ENCODE measurements around the gene SFMBT2.

The SFMBT2 gene

DNA sequence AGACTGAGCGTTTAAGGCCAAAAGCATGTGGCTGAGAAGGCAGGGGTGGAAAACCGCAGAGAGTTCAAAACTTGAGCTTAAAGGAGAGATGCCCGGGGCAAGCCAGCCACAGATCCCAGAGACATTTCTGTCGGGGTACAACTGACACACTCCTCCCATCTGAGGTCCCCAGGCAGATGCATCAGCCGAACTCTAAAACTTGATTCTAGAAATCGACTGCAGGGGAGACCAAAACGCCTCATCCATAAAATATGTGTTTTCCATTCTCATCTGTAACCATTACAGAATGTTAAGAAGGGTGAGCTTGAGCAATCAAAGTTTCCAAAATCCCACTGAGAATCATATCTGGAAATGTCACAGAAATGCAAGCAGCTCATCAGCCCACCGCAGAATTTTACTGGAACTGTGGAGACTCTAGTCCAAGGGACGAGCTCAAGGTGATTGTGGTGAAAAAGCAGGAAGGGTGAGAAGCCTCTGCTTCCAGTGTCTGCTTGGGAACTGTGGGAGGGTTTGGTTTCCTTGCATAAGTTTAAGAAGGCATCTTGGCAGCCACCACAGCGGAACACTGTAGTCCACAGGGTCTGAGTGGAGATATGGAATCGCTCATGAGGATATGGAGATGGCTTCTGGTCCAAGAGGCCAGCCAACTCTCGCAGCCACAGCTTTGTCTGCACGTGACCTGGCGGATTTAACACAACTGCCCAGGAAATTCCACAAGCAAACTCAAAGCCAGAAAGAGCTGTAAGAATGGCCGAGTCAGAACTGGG is 249.2 kb downstream of the SFMBT2 start:
- in situ Hi-C loops (cut with MboI; ENCODE audit: low sequenced_read_pairs), result no loop called here

DNA sequence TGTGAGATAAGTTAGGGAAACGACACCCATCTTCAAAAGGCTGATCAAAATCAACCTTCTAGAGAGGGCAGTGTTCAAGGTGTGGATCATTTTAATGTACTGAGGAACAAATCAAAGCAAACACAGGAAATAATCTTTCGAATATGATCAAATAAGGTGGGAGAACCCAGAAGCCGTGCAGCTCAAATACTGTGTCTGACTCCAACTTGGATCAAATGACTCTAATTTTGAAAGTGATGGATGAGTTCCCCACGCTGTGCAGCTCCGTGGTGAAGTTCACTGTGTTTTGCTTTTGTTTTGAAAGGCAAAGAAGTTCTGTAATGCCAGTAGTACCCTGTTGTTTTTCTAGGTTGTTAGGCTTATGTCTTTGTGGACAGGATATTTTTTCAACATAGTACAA is 250.9 kb downstream of the SFMBT2 start:
- in situ Hi-C loops (cut with MboI; ENCODE audit: low sequenced_read_pairs), result no loop called here

DNA sequence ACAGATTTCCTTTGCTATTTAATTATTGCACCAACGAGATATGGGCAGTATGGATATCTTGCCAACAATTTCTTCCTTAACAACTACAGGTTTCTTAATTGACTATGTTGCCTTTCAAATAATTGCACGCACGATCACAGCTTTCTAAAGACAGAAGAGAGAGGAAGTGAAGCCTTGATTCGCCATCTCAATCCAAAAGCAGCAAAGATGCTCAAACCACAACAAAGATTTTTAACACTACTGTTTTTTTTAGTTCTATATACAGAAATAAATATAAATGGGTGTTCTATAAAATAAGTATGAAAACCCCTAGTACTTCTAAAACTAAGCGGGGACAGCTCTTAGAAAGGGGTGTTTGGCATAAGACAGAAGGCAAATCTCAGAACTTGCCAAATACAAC is 251.3 kb downstream of the SFMBT2 start:
- in situ Hi-C loops (cut with MboI; ENCODE audit: low sequenced_read_pairs), result no loop called here

DNA sequence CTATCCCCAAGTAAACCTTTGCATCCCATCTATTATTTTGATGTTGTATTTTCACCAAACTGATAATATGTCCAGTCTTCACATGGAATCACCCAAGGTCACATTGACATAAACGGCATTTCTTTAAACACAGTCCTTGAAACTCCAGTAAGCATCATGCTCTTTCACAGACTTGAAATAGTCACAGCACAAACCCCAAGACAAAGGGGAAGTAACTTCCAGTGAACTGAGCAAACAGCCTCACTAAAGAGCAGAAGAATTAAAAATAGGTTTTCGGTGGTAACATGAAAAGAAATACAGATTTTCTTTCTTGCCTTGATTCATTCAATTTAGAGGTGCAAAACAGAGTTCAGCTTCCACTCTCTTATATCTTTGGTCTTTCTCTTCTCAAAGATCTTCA is 253.7 kb downstream of the SFMBT2 start:
- in situ Hi-C loops (cut with MboI; ENCODE audit: low sequenced_read_pairs), result no loop called here

DNA sequence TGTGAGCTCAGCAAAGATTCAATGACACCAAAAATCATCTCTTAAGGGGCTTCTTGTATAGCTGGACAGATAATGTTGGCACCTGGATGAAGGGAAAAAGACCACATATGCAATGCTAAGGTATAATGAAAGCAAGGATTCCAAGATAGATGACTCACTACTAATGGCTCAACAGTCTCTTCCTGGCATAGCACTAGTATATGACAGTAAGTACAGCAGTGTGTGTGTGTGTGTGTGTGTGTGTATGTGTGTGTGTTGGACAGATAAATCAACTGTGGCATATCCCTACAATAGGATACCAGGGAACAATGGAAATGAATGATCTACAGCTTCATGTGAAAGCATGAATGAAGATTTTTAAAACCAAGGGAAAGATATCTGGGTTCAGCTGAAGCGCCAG is 257.1 kb downstream of the SFMBT2 start:
- in situ Hi-C loops (cut with MboI; ENCODE audit: low sequenced_read_pairs), result no loop called here

DNA sequence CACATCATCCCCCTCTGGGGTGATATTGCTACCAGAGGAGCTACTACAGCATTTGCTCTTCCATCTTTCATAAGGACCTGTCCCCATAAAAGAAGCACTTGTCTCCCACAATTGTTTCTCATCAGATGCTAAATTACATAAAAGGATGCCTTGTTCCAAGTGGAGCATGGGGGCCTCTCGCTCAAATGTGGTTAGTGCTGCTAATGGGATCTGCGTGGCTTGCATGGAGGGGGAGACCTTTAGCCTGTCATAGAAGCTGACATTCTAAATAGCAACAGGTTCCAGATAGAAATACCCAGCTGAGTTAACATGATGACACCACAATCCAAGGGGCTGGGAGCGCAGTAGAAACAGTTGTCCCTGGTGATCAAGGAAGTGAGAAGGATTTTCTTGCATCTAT is 257.9 kb downstream of the SFMBT2 start:
- in situ Hi-C loops (cut with MboI; ENCODE audit: low sequenced_read_pairs), result no loop called here

DNA sequence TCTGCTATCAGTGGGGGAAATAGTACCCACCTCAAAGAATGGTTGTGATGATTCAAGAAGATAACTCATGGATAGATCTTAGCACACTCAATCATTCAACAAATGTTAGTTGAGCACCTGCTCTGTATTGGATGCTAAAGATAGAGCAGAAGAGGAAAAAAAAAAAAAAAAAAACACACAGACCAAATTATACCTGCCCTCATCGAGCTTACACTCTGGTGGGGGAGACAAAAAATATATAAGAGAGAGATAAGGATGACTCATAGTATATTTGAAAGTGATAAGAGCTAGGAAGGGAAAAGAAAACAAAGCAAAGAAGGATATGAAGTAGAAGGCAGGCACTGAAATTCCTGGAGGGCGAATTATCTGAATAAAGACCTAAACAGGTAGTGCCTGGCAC is 258.5 kb downstream of the SFMBT2 start:
- in situ Hi-C loops (cut with MboI; ENCODE audit: low sequenced_read_pairs), result no loop called here

DNA sequence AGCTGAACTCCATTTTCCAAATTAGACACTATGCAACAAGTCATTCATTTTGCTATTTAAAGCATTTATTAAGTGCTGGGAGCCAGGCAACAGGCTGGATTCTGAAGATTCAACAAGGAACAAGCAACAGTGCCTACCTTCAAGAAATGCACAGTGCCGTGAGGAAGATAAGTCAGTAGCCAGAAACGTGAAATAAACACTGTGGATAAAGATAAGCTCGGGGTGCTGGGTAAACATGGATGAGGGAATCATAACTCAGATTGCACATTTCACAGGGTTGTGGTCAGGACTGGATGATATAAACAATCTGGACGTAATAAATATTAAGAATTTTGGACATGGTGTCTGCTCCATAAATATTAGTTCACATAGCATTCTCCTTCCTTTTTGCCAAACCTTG is 259.3 kb downstream of the SFMBT2 start:
- in situ Hi-C loops (cut with MboI; ENCODE audit: low sequenced_read_pairs), result no loop called here

DNA sequence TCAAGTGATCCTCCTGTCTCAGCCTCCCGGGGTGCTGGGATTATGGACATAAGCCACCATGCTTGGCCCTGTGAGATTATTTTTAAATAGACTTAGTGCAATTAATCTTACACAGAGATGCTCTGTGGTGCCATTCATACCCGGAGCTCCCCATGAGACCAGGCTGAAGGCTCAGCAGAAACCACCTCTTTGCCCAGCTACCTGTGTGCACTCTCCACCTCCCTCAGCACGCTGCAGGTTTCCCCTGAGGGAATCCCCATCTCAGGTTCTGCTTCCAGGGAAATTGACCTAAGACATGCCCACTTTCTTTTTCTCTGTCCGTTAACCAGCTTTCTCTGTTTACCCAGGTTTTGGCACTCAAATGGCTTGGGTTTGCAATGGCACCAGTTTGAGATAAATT is 260.5 kb downstream of the SFMBT2 start:
- in situ Hi-C loops (cut with MboI; ENCODE audit: low sequenced_read_pairs), result no loop called here

DNA sequence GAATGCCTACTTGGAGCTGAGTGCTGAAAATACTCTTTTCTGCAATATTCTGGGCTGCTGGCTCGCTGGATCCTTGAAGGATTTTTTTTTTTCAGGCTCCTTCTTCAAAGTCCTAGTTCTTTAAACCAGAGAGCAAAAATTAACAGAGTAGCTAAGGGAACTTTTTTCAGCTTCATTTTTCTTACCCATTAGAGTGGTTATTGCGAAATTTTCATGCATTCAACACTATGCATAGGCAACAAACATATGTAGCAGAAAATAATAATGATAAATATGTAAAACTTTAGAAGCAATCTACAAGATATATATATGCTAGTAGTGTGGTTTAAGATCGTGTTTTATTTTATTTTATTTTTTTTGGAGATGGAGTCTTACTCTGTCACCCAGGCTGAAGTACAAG is 264.6 kb downstream of the SFMBT2 start:
- in situ Hi-C loops (cut with MboI; ENCODE audit: low sequenced_read_pairs), result no loop called here

DNA sequence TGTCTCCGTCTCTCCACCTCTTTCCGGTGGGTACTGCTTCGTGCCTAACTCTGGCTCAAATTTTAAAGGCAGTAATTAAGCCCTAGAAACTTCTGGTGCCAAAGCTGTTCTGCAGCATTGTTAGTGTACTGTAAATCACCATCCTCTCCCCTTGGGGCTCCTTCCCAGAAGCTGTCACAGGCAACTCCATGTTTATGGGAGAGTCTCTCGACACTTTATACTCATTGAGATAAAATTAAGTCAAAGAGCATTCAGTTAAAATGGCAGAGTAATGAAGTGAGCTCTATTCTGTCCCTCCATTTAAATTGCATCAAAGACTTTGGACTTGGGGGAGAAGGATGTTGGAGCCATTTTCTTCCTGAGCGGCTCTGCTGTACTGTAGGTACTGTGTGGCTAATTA is 274.8 kb downstream of the SFMBT2 start:
- in situ Hi-C loops (cut with MboI; ENCODE audit: low sequenced_read_pairs), result no loop called here

DNA sequence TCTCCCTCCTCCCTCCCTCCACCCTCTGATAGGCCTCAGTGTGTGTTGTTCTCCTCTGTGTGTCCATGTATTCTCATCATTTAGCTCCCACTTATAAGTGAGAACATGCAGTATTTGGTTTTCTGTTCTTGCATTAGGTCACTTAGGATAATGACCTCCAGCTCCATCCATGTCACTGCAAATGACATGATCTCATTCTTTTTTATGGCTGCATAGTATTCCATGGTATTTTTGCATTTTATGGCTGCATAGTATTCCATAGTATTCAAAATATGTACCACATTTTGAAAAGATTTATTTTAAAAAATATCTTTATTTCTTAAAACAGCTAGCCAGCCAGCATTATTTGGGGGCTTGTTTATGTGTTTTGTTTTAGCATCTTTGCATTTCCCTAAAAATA is 275.6 kb downstream of the SFMBT2 start:
- in situ Hi-C loops (cut with MboI; ENCODE audit: low sequenced_read_pairs), result no loop called here

DNA sequence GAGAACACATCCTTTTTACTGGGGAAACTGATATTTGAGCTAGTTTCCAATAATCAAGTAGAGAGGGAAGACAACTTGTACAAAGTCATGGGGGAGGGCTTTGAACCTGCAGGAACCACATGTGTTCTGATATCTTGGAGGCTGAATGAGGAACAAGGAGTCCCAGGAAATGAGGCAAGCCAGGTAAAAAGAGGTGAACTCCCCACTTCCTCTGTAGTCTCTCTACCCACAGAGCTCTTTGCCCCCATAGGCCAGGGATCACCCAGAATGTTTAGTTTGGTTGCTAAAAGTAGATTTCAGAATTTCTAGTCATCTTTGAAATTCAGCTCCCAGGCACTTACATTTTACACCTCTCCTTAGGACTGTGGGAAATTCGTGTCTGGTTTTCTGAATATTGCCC is 276.4 kb downstream of the SFMBT2 start:
- in situ Hi-C loops (cut with MboI; ENCODE audit: low sequenced_read_pairs), result no loop called here

DNA sequence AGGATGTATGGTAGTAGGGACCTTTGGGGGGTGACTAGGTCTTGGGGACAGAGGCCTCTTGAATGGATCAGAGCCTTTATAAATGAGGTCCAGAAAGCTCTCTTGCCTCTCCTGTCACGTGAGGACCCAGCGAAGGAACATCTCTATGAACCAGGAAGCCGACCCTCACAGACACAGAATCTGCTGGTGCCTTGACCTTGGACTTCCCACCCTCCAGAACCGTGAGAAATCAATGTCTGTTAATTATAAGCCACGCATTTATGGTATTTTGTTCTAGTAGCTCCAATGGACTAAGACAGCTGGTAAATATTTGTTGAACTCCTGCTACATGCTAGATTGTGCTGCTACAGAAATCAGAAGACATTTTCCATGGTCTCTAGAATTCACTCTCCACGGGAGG is 276.9 kb downstream of the SFMBT2 start:
- in situ Hi-C loops (cut with MboI; ENCODE audit: low sequenced_read_pairs), result no loop called here

DNA sequence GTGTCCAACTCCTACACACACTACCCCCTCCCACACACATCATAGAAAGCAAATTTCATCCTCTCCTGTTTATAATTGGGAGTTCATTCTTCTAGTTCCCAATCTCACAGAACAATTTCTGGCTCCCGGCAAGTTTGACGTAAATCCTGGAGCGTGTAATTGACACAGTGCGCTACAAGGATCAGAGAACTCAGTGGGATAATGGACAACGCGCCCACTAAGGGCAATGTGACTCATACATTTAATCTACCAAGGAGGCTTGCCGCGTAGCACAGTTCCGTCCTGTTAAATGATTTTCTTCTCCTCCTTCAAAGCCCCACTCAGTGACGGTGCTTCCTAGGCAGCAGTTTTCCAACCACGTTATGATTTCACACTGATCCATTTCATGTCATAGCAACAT is 277.6 kb downstream of the SFMBT2 start:
- in situ Hi-C loops (cut with MboI; ENCODE audit: low sequenced_read_pairs), result no loop called here

DNA sequence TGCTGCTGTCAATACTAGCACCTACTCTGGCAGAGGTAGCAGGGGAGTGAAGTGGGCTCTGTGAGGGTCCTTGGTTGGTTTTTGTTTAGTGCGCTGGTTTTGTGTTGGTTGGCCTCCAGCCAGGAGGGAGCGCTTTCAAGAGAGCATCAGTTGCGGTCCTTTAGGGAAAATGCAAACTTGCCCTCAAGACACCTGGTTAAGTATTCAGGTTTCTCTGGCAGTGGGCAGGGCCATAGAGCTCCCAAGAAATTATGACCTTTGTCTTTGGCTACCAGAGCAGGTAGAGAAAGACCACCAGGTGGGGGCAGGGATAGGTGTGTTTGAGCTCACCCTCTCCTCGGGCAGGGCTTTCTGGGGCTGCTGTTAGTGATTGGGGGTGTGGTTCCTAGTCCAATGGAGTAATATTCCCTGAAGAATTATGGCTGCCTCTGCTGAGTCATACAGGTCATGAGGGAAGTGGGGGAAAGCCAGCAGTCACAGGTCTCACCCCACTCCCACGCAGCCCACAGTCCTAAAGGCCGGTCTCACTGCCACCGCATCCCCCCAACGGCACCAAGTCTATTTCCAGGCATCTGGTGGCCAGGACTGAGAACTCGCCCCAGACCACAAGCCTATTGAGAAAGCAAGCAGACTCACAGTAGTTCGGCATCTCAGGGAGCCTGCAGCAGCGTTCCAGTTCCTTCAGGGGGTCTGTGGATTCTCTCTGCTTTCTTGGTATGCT is 280.5 kb downstream of the SFMBT2 start:
- in situ Hi-C loops (cut with MboI; ENCODE audit: low sequenced_read_pairs), result no loop called here

DNA sequence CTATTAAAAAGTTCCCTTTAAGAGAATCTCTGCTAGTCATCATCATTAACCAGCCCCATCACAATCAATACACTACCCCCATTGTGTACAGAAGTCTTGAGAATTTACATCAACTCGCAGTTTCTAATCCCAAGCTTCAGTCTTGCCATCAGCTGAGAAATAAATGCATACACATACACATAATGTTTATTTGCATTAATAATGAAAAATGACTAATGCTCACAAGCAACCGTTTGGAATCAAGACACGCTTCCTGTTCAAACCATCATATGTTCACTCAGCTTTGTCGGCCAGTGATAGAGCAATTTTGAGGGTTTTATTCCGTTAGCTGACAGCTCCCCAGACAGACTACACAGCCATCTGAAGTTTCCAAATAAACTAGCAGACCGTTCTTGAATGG is 287.1 kb downstream of the SFMBT2 start:
- in situ Hi-C loops (cut with MboI; ENCODE audit: low sequenced_read_pairs), result no loop called here

DNA sequence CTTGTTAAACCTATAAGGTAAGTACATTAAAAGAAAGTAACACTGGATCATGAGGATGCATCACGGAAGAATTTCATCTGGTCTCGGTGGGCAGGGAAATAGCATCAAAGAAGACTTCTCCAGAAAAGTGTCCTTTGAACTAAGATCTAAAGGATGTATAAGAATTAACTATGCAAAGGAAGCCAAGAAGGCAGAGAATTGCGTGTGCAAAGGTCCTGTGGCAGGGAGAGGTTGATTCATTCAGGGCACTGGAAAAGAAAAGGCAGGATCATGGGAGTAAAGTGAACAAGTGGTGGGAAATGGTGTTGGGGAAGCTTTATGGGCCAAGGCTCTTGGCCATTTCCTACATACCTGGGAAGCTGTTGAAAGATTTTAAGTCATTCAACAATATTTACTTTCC is 288.3 kb downstream of the SFMBT2 start:
- in situ Hi-C loops (cut with MboI; ENCODE audit: low sequenced_read_pairs), result no loop called here

DNA sequence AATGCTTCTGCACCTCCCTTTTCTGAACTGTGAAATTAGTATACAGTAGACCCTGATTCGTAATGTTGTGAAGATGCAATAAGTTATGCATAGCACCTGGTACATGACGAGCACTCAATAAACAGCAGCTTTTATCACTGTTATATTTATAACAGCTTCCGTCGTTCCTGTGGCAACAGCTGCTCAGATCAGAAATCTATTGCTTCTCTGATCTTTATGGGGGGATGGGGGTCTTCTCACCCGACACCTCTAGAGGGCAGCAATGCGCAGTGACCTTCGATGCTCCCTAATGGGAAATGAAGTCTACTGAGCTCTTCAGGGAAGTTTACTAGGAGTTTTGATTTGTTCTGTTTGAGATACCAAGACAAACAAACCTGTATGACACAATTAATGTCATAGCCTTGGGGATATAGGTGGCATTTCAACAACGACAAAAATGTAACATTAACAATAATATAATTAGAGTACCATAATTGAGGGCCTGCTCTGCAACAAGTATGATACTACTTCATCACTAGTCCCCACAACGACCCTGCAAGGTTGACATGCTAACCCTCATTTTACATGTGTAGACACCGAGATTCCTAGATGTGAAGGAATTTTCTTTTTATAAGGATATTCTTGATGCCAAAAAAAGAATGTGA is 289.6 kb downstream of the SFMBT2 start:
- in situ Hi-C loops (cut with MboI; ENCODE audit: low sequenced_read_pairs), result no loop called here

DNA sequence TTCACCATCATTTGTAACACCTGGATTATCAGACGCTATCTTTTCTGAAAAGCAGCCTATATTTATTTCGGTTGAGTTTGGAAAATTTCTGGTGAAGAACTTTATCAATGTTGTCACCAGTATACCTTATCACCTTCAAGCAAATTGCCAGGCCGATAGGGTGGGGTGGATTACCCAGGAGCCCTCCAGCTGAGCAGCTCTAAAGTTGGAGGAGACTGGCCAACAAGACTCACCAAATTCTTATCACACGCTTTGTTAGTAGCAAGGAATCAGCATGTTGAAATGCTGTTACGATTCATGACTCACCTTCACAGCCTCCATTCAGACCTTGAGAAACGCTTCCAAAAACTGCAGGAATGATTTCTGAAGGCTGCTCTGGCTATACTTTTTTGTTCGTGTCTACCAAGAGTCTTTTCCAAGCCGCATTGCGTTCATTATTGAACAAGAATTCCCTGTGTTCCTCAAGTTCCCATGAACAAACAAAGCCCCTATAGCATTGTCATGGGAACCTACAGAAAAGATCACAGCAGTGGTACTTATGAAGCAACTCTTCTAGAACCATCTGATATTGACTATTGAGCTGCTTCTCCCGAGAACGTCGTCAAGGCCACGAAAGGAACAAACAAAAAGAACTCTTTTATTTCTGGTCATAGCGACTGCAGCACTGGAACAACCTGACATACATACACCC is 291.4 kb downstream of the SFMBT2 start:
- in situ Hi-C loops (cut with MboI; ENCODE audit: low sequenced_read_pairs), result no loop called here

DNA sequence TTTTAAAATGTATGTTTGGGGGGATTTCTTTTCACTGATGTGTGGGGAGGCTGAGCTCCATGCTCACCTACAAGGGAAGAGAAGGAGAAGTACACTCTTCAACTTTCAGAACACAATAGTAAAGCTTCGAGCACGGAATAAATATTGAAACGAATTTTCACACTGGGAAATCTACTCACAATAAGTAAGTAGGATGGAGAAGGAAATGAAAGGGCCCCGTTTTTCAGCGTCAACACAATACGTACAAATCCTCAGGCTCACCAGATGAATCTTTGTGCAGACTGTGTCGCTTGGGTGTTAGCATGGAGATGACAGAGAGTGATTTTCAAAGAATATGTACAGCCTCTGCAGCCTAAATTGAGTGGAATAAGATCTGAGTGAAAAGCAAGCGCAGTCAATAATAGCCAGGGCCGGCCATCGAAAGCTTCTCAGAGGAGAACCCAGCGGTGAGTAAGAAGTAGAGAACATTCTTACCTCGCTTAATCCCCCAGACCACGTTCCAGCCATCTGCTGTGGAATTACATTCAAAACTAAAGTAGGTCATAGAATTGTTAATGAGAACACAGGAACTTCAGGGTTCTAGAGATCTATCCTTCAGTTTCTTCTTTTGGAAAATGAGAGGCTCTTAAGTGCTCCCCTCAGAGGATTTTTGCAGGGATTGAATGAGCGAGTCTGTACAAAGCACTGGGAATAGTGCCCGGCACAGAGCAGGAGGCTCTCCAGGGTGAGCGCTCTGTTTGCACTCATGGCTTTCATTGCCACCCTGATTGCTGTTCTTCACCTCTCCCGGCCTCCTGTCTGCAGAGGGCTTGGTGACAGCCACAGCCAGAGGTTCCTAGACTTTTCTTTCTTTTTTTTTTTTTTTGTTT is 292.8 kb downstream of the SFMBT2 start:
- in situ Hi-C loops (cut with MboI; ENCODE audit: low sequenced_read_pairs), result no loop called here
